Measurements from ENCODE around the gene RPP25. TPM values are rescaled to one million over a fixed set of nuclear protein-coding genes. Genes with fewer than 3 reads are reported as not detected.

RPP25 gene
- total RNA-seq, 2 donors from 2014 or later = 9.1 to 11.5 TPM

- Histone ChIP-seq H3K4me3 (peak overlapping the region; percentile 63 to 79), H3K27me3 (no peaks in the 10 kb centered on the region), H3K27ac (peak overlapping the region; percentile 70 to 87 (median 80)), H3K36me3 (replicated peaks in 1 of 2; ENCODE audit: insufficient read depth in 1 of 2, low read depth in 2 of 2) (peaks cover 1% of the 10 kb centered on the region in 2 donors), H3K9me3 (no peaks in the 10 kb centered on the region), H3K4me1 (peaks cover 21% of the 10 kb centered on the region)
- DNase-seq (peak in 3 of 4 donors; percentile 21 to 40 (median 27)), ATAC-seq (peak; percentile 26)
- TF ChIP-seq POLR2A (IDR thresholded peaks at IDR 0.05) = no peak
- no peak for TF ChIP-seq CTCF (IDR thresholded peaks at IDR 0.05)
- intact Hi-C loops (cut with DNase I) = loop anchor here (10.0 kb wide), 1 partner anchor 63 kb away; the partner anchor contains the start of gene ULK3
- WGBS, 2 donors = 38 to 40% methylated on average over 8 of the region's 8 CpGs
Measured at GRCh38 chr15:74907163-74907870, 49.3 kb downstream of the RPP25 start.

GRCh38 chr15:74906450-74907162 is 50.0 kb downstream of the RPP25 start, which contains the start of gene FAM219B:
Gene FAM219B (minus strand): TSS chr15:74906851. CDS start chr15:74906800, 51 bp downstream.
- 0% methylated on average over 10 to 73 of the region's 74 CpGs for WGBS, 2 donors
- no peaks in the 10 kb centered on the region for H3K27me3 ChIP-seq
- ATAC-seq (peak; percentile 97), DNase-seq (peak; percentile 92 to 95 (median 94))
- peak within 1 kb of the TSS; percentile 70 to 87 (median 80) for H3K27ac ChIP-seq
- H3K4me3 ChIP-seq = peak within 1 kb of the TSS; percentile 63 to 79
- H3K36me3 ChIP-seq (replicated peaks in 1 of 2; ENCODE audit: insufficient read depth in 1 of 2, low read depth in 2 of 2) = peaks cover 1 to 6% of the 10 kb centered on the region in 2 donors
- peaks cover 27% of the 10 kb centered on the region for H3K4me1 ChIP-seq
- H3K9me3 ChIP-seq = no peaks in the 10 kb centered on the region
- intact Hi-C loops (cut with DNase I) = loop anchor here (10.0 kb wide), 1 partner anchor 62 kb away; the partner anchor contains the start of gene ULK3
- TF ChIP-seq CTCF (IDR thresholded peaks at IDR 0.05) (no peak), POLR2A (IDR thresholded peaks at IDR 0.05) (peak; percentile 42 to 71 (median 63))

- Histone ChIP-seq H3K9me3 (no peaks in the 10 kb centered on the region), H3K27me3 (no peaks in the 10 kb centered on the region), H3K36me3 (replicated peaks in 1 of 2; ENCODE audit: insufficient read depth in 1 of 2, low read depth in 2 of 2) (peaks cover 1 to 6% of the 10 kb centered on the region in 2 donors), H3K27ac (peak overlapping the region; percentile 70 to 87 (median 80)), H3K4me3 (peak overlapping the region; percentile 63 to 79), H3K4me1 (peaks cover 33% of the 10 kb centered on the region)
- ATAC-seq = peak; percentile 25
- DNase-seq = peak in 3 of 4 donors; percentile 10 to 50 (median 34)
- 0% methylated on average over 4 to 12 of the region's 20 CpGs for WGBS, 2 donors
- intact Hi-C loops (cut with DNase I) = loop anchor here (10.0 kb wide), 1 partner anchor 61 kb away; the partner anchor contains the start of gene ULK3
- TF ChIP-seq POLR2A (IDR thresholded peaks at IDR 0.05) (no peak), CTCF (IDR thresholded peaks at IDR 0.05) (no peak)
Measured at GRCh38 chr15:74906067-74906449, 50.5 kb downstream of the RPP25 start.

Small RNA genes within 50 kb of the gene (small RNA-seq; reads per million reads assigned to genes)
- gene RF00019 = not detected

Other genes starting within 250 kb of the RPP25 start
- 1 to 10 TPM in 1 of 2 donors, not detected in 1; 1.6 TPM for gene CYP1A1, start 231.2 kb downstream of the RPP25 start, total RNA-seq
- not detected for gene CYP1A2, start 207.9 kb downstream of the RPP25 start, total RNA-seq
- gene CSK, start 174.7 kb downstream of the RPP25 start, total RNA-seq = 10 to 100 TPM; 11.2 to 15.2 TPM
- not detected for gene LMAN1L, start 143.9 kb downstream of the RPP25 start, total RNA-seq
- gene CPLX3, start 130.1 kb downstream of the RPP25 start, total RNA-seq = not detected
- 10 to 100 TPM; 74.2 to 76.3 TPM for gene ULK3, start 113.6 kb downstream of the RPP25 start, total RNA-seq
- 10 to 100 TPM; 33.5 to 36.9 TPM for gene SCAMP2, start 83.4 kb downstream of the RPP25 start, total RNA-seq
- gene MPI, start 66.7 kb downstream of the RPP25 start, total RNA-seq = 10 to 100 TPM; 47.5 to 80.4 TPM
- 10 to 100 TPM; 25.4 to 42.8 TPM for gene FAM219B, start 49.9 kb downstream of the RPP25 start, total RNA-seq
- gene COX5A, start 18.7 kb downstream of the RPP25 start, total RNA-seq = 10 to 100 TPM; 50.1 to 61.5 TPM
- gene SCAMP5, start 38.8 kb upstream of the RPP25 start, total RNA-seq = 10 to 100 TPM; 21.1 to 30.4 TPM
- 10 to 100 TPM; 12.5 to 13.2 TPM for gene PPCDC, start 66.8 kb upstream of the RPP25 start, total RNA-seq
- gene C15orf39, start 245.1 kb upstream of the RPP25 start, total RNA-seq = 10 to 100 TPM; 12.5 to 30.3 TPM

All from body of pancreas (tissue), 4 donors.